Activated CD4-positive, CD25-positive, alpha-beta regulatory T cell treated with anti-CD3 and anti-CD28 coated beads, Interleukin-2, amount 50 U/mL, for 24 hours (primary cell): ENCODE results near the gene MXI1.
"Not testable (repeated sequence)": the region's sequence is repeated elsewhere in the genome, so short reads cannot be mapped to it uniquely, and the experiment has no call there.

ENCODE experiments used
- ATAC-seq, 2 donors: fragments of 150-1000 bp; cut with Tn5 transposase; one replicate each; pipeline ENCODE4 v1.10.0; 2021; ENCODE audit warnings: mild to moderate bottlenecking in 1 of 2, moderate library complexity in 1 of 2

MXI1 gene

GRCh38 chr10:110181911-110182310 is 25.5 kb upstream of the MXI1 start:
- ATAC-seq = no peak

GRCh38 chr10:110184398-110184797 is 23.0 kb upstream of the MXI1 start:
- no peak for ATAC-seq

- ATAC-seq = not testable (repeated sequence)
These were observed 21.7 kb upstream of the MXI1 start for GRCh38 chr10:110185646-110186182.

DNA sequence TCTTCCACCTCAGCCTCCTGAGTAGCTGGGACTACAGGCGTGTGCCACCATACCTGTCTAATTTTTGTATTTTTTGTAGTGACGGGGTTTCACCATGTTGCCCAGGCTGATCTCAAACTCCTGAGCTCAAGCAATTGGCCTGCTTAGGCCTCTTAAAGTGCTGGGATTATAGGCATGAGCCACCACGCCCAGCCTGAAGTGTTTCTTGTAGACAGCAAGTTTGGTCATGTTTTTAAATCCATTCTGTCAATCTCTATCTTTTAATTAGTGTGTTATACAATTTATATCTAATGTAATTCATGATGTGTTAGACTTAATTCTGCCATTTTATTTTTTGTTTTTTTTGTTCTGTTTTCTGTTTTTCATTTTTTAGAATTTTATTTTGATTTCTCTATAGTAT is 17.2 kb upstream of the MXI1 start:
- no peak for ATAC-seq

DNA sequence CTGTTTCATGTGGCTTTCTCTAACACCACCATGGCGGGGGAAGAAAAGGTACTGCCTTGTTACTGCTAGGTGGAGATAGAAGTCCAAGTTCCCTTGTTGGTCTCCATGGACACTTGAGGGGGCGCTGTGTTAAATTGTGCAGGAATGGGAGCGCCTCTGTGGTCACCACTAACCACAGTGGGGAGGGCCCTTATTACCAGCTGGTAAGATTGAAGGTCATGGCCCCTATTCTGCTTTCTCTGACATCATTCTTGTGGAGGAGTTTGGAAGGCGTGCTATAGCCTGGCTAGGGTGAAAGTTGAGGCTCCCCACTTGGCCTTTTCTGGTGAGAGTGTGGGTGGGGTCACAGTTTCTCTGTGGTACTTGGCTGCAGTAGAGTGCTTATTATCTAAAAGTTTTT is 14.9 kb upstream of the MXI1 start:
- ATAC-seq = no peak

DNA sequence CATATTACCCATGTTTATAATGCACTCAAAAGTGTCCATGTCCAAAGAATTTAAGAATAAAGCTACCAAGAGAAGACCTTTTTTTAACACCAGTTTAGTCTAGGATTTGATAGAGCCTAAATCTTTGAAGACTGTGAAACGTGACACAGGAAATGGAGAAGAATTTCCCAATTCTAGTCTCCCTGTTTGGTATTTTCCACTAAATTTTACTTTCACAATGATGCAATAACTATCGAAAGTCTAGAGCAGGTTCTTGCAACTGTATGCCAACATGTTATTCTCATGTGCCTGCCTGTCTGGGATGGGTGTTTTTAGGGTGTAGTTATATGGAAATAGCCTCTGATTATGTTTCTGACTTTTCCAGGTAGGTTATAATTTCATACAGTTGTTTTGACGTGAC is 6.9 kb upstream of the MXI1 start:
- ATAC-seq = no peak

- not testable (repeated sequence) for ATAC-seq
These were observed 6.4 kb upstream of the MXI1 start for GRCh38 chr10:110201046-110201445.

DNA sequence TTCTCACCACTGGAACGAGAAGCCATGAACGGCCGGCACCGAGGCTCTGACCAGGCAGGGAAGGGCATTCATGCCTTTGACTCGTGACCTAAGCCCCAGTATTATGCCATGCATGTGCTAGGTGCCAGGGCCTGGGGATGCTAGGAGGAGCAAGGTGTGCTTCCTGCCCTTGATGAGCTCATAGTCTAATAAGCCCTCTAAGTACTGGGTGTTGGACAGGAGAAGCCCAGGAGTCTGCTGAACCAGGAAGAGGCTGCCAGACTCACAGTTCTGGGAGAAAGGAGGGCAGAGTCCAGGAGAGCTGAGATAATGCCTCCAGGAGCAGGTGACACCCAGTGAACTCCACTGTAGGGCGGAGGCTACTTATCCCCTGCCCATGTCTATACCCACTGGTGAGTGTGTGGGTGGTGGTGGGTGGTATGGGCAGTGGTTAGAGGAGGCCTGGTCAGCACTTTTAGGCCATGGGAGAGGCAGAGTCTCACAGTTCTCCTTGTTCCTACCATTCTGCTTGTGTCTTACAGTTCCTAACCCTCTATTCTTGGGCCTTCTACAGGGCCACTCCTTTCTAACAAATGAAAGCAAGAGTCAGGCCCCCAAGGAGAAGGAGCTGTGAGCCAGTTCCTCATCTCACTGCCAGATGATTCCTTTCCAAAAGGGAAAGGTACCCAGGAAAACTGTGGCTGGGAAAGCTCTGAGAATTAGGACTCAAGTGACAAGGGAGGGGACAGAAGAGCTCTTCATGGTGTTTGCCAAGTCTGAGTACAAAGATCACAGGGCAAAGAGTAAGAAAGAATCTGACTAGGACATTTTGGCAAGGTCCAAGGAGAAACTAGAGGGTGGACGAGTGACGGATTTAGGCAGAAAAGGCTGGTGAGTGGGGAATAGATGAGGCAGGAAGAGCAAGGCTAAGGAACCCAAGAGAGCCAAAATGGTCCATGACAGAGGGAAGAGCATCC is 3.6 kb upstream of the MXI1 start:
- ATAC-seq = no peak

DNA sequence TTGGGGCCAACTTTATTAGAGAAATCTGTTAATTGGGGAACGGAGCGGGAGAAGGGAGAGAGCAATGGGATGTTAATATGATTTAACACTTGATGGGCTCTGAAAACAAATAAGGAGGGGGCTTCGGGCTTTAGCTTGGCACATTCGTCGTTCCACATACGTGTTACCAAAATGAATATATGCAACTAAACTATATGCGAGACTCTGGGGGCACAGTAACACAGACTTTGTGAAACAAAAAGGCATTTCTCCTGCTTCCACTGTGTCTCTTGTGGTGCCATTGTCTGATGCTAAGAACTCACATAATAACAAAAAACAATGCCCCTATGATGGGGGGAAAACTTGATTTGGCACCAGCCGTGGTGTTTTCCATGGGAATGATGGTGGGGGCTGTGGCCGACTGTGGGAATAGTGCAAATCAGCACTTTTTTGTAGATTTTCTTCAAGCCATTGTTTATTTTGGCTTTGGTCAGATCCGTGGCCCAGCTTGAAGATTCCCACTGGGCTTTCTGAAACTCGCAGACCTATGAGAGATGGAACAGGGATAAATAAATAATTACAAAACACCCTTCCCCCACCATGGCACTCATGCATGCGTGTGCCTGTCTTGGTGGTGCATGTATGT is 2.2 kb upstream of the MXI1 start:
- no peak for ATAC-seq

DNA sequence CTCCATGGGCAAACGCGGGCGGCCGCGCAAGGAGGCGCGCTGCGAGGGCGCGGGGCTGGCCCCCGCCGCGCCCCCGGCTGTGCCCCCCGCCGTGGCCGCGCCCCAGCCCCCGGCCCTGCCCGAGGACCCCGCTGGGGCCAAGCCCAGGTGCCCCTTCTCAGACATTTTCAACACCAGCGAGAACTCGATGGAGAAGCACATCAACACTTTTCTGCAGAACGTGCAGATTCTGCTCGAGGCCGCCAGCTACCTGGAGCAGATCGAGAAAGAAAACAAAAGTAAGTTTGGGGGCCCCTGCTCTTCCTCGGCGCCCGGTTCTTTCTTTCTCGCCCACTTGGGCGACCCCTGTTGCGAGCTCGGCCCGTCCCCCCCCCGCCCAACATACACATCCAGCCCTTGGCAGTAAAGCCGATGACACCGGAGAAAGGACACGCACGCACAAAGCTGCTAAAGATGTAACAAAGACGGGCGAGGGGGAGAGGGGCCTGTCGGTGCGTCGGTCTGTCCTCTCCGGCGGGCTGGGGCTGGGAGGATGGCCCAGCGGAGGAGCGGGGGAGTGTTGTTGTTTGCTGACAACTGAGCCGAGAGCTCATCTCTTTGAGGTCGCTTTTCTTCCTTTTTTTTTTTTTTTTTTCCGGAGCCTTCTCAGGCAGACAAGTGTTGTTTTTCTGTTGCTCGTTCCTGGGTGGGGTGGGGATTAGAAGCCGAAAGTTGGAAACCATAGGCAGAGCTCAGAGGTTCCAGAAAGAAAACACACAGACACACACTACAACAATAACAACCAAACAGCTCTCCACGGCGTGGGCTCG is 604 bp downstream of the MXI1 start:
- ATAC-seq = no peak

- ATAC-seq = no peak
These were observed 1.4 kb downstream of the MXI1 start for GRCh38 chr10:110208614-110209453.

DNA sequence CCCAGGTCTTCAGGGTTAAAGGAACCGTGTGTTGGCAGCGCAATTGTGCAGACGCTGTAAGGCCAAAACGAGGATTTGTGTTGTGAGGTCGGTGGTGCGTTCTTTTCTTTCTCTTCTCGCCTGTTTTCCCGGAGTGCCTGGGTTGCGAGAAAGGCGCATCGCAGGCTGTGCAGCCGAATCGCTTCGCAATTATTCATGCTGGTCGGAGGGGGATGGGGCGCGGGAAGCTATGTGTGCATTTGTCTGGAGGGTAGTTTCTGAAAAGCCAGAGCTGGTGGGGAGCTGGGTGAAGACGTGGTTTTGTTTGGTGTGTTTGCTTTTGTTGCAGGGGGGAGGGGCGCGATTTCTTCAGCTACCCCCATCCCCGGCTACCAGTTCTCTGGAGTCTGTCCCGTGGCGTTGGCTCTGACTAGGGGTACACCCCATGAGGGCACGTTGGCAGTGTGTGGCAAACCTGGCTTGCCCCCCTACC is 2.1 kb downstream of the MXI1 start:
- ATAC-seq = no peak

GRCh38 chr10:110209926-110210673 is 2.7 kb downstream of the MXI1 start:
- ATAC-seq = peak in 1 of 2 donors; percentile 11

GRCh38 chr10:110210674-110211464 is 3.5 kb downstream of the MXI1 start:
- peak; percentile 82 to 83 for ATAC-seq

GRCh38 chr10:110211465-110211843 is 4.0 kb downstream of the MXI1 start:
- ATAC-seq = peak in 1 of 2 donors; percentile 1

DNA sequence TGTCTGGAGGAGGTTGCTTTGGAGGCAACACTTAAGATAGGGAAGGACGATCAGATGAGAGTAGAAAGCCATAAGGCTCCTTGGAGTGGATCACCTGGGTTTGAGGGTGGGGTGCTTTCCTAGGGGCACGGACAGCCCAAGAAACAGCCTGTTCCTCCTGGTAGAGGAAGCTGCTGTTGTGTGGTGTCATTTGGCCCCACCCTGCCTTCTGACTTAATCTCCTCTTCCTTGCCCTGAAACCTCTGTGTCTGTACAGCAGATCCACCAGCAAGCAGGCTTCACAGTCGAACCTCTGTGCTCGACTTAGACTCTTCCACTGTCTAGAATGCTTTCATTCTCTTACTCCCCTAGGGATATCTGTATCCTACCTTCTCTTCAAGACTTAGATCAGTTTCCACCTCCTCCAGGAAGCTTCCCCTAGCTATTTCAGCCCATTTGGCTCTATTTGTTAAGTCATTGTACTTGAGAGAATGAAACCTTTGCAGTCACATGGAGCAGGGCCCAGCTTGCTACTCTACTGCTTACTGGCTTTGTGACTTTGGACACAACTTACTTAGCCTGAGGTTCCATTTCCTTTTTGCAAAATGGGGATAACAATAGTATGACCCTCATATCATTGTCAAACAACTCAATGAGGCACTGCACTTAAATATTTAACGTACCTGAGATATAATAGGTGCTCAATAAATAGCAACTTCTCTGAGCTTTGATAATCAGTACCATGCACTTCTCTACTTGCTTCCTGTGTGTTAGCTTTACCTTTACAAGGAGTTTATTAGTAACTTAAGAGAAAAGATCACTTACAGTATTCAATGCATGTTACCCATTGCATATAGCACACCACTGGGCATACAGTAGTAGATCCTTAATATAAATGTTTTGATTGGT is 5.0 kb downstream of the MXI1 start:
- ATAC-seq = no peak

GRCh38 chr10:110214371-110214826 is 7.0 kb downstream of the MXI1 start:
- no peak for ATAC-seq

DNA sequence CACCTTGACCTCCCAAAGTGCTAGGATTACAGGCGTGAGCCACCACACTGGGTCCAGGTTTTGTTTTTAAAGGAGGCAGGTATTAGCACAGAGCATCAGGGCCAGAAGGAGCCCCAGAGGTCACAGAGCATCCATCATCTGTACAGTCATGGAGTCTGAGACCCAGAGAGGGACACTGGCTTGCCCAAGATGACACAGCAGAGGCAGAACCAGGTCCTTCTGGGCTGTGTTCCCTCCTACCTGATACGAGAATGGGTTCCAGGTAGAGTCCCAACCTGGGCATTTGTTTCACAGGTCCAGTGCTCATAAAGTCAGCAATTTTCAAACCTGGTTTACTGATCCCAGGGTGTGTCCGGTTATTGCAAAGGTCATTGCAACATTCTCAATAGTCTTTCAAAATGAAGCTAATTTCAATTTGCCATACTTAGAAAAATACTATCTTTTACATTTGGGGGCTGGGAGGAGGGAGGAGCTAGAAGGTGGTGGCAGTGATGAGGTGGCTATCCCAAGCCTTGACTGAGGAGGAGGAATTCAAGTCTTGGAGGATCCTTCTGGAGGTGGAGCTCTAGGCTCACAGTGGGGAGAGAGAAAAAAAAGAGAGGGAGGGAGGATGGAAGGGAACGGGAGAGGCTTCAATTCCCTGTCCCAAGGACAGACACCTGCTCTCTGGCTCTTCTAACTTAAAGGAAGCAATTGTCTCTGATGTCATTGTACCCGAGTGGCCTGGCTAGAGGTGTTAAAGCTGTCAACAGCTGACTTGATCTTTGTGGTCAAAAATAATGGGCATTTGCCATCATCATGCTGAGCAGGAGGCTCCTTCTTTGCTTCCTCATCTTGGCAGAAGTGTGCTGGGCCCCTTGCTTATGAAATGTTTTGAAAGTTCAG is 8.1 kb downstream of the MXI1 start:
- no peak for ATAC-seq
